Activated gamma-delta T cell treated with anti-CD3 and anti-CD28 coated beads, Interleukin-2, amount 50 U/mL, for 16 hours (primary cell): Measurements from ENCODE around the gene WSCD2.

ENCODE experiments used
- DNase-seq: peaks from one replicate; pipeline ENCODE4 v3.0.0-alpha.2; 2020; ENCODE audit warnings: low read depth

WSCD2 gene

GRCh38 chr12:108235197-108235984 lies 106.3 kb downstream of the WSCD2 start:
- DNase-seq, result no peak

GRCh38 chr12:108235985-108236263 lies 106.8 kb downstream of the WSCD2 start:
- no peak for DNase-seq

GRCh38 chr12:108236366-108236765 lies 107.3 kb downstream of the WSCD2 start:
- no peak for DNase-seq

GRCh38 chr12:108237272-108237671 lies 108.2 kb downstream of the WSCD2 start:
- DNase-seq, result no peak

DNA sequence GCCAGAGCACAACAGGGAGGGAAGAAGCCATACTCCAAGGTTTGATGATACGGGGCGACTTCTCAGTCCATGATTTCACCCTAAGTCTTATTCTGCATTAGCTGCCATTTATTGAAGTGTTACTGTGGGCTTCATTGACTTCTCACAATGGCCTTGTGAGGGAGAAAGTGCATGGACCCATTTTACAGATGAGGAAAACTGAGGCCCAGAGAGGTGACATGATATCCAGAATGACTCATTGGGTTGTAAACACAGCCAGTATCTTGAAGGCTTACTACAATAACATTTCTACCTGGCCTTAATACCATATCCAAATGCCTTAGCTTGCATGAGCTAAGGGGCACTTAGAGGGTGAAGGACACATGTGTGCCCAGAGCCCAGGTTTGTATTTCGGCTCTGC lies 109.4 kb downstream of the WSCD2 start:
- no peak for DNase-seq

DNA sequence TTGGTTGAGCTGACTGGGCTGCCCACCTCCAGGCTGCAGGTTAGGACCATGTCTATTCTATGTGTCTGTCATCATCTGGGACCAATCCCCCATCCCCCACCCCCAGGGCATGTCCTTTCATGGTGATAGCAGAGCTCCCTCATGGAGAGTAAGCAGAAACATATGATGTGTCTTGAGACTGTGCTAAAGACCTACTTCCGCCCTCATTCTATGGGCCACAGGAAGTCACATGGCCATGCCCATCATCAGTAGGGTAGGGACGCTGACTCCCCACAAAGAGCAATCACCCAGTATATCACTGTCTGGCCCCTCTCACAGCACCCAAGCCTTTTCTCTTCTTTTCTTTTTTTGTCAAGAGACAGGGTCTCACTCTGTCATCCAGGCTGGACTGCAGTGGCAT lies 110.3 kb downstream of the WSCD2 start:
- no peak for DNase-seq

GRCh38 chr12:108240027-108240785 lies 111.1 kb downstream of the WSCD2 start:
- DNase-seq, result no peak

GRCh38 chr12:108240928-108241327 lies 111.8 kb downstream of the WSCD2 start:
- no peak for DNase-seq

DNA sequence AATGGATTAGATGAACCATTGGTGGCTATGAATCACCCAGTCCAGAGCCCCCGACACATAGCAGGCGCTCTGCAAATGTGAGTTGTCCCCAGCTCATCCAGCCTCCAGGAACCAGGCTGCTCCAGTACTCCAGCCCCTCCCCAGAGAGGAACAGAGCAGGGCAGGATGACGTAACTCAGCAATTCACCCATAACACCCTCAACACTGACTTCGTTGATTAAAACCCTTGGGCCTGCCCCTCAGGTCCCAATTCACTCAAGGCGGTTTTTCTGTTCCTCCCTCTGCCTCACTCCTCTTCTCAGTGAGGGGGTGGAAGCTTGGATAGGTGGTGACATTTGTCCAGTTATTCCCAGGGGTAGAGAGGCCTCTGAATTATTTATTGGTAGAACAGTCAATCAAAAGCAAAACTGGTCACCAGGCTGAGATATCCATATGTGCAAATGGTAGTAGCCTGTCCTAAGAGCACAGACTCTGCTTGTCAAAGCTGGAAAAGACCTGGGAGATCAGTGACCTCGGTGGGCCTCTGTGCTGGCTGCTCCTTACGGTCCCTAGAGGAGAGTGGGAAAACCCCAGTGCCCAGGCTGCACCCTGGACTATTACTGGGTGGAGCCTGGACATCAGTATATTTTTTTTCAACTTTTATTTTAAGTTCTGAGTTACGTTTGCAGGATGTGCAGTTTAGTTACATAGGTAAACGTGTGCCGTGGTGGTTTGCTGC lies 113.1 kb downstream of the WSCD2 start:
- no peak for DNase-seq

- no peak for DNase-seq
These were observed 118.0 kb downstream of the WSCD2 start for GRCh38 chr12:108247130-108247529.

- DNase-seq, result no peak
These were observed 118.9 kb downstream of the WSCD2 start for GRCh38 chr12:108248011-108248410.

DNA sequence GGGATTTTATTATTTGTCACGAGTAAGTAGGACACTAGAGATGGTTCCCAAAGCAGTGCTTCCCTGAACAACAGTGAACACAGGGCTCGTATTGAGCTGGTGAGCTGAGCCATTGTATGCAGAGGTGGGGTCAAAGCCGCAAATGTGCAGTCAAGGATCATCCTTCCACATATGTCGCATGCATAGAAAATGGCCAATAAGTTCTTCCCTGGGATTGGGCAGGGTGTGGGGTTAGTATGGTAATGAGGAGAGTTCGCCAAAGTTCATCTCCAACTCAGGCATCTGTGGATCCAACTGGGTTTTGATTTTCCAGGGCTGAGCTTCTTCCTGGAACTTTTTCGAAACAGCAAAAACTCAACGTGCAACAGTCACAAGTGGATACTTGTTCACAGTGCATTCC lies 123.4 kb downstream of the WSCD2 start:
- DNase-seq, result no peak

DNA sequence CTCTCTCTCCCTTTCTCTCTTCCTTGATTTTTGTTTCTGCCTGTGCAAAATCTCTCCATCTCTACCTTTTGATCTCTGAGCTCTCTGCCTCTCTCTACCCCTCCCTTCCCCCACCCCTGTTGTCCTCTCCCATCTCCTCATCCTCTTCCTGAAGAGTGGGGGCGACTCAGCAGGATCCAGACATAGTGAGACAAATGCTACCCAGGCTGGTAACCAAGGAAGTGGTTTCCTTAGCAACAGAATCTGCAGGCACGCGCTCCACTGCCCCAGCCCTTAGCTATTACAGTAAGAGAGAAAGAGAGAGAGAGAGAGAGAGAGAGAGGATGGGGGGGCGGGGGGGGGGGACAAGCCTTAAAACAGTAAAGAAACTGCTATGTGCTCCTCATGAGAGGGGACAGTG lies 124.5 kb downstream of the WSCD2 start:
- no peak for DNase-seq

- DNase-seq, result no peak
These were observed 124.9 kb downstream of the WSCD2 start for GRCh38 chr12:108254030-108254429.

DNA sequence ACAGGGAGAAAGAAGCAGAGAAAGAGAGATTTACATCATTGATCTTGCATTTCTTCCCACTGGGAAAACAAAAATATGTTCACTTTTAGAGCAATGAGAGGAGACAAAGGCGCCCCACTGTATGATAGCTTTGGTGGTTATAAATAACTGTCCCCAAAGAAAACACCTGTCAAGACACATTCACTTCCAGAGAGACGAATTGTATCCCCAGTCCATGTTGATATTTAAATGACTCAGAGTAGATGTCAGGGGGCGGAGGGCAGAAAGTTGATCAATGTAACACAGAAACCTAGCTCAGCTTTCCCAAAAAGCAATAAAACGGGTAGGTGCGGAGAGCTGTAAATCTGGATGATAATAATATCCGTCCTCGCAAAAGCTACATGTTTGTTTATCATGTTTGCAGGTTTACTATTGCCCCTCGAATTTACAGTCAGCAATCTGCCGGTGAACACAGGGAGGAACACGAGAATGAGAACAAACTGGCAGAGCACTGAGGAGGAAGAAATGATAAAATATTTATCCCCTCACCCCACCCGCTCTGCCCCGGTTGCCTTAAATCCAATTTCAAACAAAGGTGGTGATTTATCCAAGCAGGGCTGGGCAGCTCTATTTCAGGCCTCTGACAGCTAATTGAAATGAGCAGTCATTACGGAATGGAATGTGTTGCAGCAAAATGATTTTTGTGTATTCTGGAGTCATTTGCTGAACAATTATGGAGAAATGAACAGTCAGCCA lies 125.6 kb downstream of the WSCD2 start:
- DNase-seq, result no peak

DNA sequence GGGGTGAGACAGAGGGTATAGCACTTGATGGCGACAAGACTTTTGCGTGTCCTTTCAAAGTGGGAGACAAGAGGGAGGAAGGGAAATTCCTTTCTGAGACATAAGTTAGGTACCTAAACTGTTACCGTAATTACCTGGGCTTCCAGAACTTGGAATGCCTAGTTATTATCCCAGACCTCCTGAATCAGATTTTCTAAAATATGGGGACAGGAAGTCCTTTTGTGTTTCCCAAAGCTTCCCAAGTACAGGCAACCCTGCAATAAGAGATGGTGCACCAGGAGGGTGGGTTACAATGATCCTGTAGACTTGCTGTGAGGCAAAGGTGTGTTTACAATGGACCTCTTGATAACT lies 126.1 kb downstream of the WSCD2 start:
- no peak for DNase-seq

DNA sequence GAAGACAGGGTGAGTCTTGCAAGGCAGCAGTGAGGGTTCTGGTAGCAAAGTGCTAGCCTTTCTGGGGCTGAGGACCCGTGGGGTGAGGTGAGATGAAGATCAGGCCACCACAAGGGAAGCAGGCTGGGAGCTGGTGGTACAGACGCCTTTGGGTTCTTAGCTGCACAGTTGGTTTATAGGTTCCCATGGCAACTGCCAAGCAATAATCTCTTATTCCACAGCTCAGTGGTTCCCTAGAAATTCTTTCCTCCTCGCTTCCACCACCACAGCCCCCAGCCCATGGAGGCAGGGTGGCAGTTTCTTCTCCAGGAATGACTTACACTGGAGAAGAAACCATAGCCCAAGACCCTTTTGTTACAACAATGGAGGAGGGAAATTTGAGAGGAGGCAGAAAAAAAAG lies 127.9 kb downstream of the WSCD2 start:
- DNase-seq, result no peak

GRCh38 chr12:108257610-108258106 lies 128.6 kb downstream of the WSCD2 start:
- DNase-seq, result no peak

DNA sequence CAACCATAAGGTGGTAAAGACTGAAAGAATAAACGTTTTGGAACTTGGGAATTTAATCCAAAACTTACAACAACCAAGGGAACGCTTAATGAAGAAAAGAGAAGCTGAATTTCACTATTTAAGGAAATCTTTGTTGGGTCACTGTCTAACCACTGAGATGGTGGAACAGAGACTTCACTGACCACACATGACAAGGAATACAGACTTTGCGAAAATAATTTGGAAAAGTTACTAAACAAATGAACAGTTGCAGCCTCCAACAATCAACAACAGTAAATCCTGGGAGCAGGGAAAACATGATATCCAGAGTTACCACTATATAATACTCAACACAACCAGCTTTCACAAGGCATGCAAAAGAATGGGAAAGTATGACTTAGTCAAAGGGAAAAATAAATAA lies 131.0 kb downstream of the WSCD2 start:
- DNase-seq, result no peak

GRCh38 chr12:108260969-108261368 lies 131.9 kb downstream of the WSCD2 start:
- DNase-seq, result no peak

- no peak for DNase-seq
These were observed 136.4 kb downstream of the WSCD2 start for GRCh38 chr12:108265505-108265904.

DNA sequence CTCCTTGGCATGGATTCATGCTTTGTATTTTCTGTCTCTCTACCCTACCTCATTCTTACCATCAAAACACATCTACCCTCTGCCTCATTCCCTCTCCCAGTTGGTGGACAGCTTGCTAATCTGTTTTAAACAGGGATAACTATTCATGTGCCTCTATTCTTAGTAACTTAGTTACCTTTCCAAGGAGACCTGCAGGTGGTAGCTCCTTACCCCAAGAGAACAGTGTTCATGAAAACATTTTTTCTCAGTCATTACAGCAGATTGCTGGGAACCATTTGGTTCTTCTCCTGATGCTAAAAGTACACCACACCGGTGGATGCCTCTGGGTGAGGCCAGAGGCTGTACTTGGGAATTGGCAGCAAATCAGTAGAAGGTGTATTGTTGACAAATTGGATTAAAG lies 137.0 kb downstream of the WSCD2 start:
- no peak for DNase-seq
